Ovary (tissue), 3 donors: Measurements from ENCODE around the gene RAB32.

Experiments
- EP300 ChIP-seq: sonication (generic); formaldehyde crosslinking; IDR thresholded peaks from one replicate; pipeline ENCODE4 v1.6.1; 2017; ENCODE audit warnings: antibody characterized with exemption
- TF ChIP-seq, protein P1 (sequence below), 3 donors: fragments of 450-650 bp in 2 of 3; fragments of 200-600 bp in 1 of 3; IDR thresholded peaks; one replicate each; pipeline versions ENCODE4 v1.5.1 to v1.8.0; 2016 to 2022; ENCODE audit warnings: antibody characterized with exemption in 3 of 3, mild to moderate bottlenecking in 1 of 3
- donor health status: DM: no; HTN: no; CAD: no.

DNA sequence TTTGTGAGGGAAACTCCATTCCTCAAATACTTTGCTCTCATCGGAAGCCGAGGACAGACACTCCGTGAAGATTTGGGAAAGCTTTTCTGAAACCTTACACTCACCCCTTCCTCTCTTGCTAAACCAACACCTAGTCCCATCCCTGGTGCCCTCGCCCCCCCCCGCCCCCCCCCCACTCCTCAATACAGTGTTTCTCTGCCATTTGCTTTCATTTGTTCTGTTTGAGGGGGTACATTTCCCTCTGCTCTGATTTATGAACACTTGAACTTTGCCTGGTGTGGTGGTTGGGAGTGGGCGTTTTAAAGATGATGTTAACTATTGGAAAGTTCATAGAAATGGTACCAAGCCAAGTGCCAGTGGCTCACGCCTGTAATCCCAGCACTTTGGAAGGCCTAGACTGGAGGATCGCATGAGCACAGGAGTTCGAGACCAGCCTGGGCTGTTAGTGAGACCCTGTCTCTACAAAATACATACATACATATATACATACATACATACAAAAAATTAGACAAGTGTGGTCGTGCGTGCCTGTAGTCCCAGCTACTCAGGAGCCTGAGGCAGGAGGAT lies 1.1 kb downstream of the RAB32 start:
- TF ChIP-seq, protein P1, sequence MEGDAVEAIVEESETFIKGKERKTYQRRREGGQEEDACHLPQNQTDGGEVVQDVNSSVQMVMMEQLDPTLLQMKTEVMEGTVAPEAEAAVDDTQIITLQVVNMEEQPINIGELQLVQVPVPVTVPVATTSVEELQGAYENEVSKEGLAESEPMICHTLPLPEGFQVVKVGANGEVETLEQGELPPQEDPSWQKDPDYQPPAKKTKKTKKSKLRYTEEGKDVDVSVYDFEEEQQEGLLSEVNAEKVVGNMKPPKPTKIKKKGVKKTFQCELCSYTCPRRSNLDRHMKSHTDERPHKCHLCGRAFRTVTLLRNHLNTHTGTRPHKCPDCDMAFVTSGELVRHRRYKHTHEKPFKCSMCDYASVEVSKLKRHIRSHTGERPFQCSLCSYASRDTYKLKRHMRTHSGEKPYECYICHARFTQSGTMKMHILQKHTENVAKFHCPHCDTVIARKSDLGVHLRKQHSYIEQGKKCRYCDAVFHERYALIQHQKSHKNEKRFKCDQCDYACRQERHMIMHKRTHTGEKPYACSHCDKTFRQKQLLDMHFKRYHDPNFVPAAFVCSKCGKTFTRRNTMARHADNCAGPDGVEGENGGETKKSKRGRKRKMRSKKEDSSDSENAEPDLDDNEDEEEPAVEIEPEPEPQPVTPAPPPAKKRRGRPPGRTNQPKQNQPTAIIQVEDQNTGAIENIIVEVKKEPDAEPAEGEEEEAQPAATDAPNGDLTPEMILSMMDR (IDR thresholded peaks at IDR 0.05), result no peak
- no peak for TF ChIP-seq EP300
